Measurements from ENCODE around the gene GKN2. TPM values are rescaled to one million over a fixed set of nuclear protein-coding genes. Genes with fewer than 3 reads are reported as not detected.

Gene GKN2
- total RNA-seq, 1 experiment from 2014 or later = not detected

DNA sequence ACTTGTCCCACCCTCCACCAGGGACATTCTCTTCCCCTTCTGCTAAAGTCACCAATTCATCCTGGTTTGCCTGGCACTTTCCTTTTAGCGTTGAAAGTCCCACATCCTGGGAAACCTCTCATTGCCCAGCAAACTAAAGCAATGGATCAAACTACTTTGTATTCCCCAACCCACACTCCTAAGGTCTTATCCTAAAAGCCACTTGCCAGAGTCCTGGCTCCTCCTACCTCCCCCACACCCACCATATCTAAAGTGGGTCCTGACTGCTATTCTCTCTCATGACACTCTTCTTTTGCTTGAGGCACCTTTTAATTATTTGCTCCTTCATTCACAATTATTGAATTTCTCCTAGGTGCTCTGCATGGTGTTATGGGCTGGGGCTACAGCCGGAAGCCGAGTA, 40.6 kb downstream of the GKN2 start:
- TF ChIP-seq, protein P1, sequence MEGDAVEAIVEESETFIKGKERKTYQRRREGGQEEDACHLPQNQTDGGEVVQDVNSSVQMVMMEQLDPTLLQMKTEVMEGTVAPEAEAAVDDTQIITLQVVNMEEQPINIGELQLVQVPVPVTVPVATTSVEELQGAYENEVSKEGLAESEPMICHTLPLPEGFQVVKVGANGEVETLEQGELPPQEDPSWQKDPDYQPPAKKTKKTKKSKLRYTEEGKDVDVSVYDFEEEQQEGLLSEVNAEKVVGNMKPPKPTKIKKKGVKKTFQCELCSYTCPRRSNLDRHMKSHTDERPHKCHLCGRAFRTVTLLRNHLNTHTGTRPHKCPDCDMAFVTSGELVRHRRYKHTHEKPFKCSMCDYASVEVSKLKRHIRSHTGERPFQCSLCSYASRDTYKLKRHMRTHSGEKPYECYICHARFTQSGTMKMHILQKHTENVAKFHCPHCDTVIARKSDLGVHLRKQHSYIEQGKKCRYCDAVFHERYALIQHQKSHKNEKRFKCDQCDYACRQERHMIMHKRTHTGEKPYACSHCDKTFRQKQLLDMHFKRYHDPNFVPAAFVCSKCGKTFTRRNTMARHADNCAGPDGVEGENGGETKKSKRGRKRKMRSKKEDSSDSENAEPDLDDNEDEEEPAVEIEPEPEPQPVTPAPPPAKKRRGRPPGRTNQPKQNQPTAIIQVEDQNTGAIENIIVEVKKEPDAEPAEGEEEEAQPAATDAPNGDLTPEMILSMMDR (conservative IDR thresholded peaks at IDR 0.05) = no peak
- no peak for TF ChIP-seq EZH2 (IDR thresholded peaks at IDR 0.05; ENCODE audit: low read depth)
- Histone ChIP-seq H3K79me2 (ENCODE audit: low read depth) (no peaks in the 10 kb centered on the region), H3K36me3 (ENCODE audit: low read depth) (no peaks in the 10 kb centered on the region), H3K27me3 (ENCODE audit: insufficient read depth, low read depth) (no peaks in the 10 kb centered on the region), H4K20me1 (ENCODE audit: insufficient read depth) (no peaks in the 10 kb centered on the region), H3K4me2 (no peak overlapping the region), H3K4me1 (replicated peaks; ENCODE audit: insufficient read depth) (peaks cover 22% of the 10 kb centered on the region), H3K4me3 (no peak overlapping the region), H3F3A (ENCODE audit: insufficient read depth, low read depth) (peaks cover 8% of the 10 kb centered on the region; the same call in 1 of the 2 replicates), H3K9me2 (ENCODE audit: insufficient read depth) (no peaks in the 10 kb centered on the region), H3K9me3 (ENCODE audit: insufficient read depth, low read depth) (no peaks in the 10 kb centered on the region), H3K27ac (no peak overlapping the region), H2AFZ (no peak overlapping the region)
- BruUV-seq (replicated peaks) = no TSS peak
- intact Hi-C loops (cut with micrococcal nuclease; ENCODE audit: unreplicated experiment) = no loop called here
- DNase-seq = no peak
- ChIA-PET CTCF (no interaction called here), POLR2A (ENCODE audit: unreplicated experiment) (no interaction called here)

DNA sequence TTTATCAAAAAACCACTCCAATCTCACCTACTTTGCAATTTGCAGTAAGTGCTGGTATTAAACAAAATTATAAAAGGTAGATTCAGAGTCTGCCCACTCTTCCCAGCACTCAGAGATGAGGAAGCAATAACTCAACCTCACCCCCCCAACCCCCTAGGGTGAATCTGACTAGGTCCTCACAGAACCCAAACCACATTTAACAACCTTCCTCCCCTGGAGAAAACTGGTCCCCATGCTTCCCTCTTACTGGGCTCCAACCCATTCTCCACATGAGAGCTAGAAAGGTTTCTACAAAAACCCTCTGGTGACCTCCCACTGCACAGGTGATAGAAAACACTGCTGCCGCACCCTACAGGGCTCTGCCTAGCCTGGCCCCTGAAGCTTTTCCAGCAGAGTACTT, 41.0 kb downstream of the GKN2 start:
- H4K20me1 ChIP-seq (ENCODE audit: insufficient read depth) = no peaks in the 10 kb centered on the region
- DNase-seq = no peak
- H3K36me3 ChIP-seq (ENCODE audit: low read depth) = no peaks in the 10 kb centered on the region
- H3K9me3 ChIP-seq (ENCODE audit: insufficient read depth, low read depth) = no peaks in the 10 kb centered on the region
- H3F3A ChIP-seq (ENCODE audit: insufficient read depth, low read depth) = peaks cover 8% of the 10 kb centered on the region; the same call in 1 of the 2 replicates
- intact Hi-C loops (cut with micrococcal nuclease; ENCODE audit: unreplicated experiment) = no loop called here
- peaks cover 22% of the 10 kb centered on the region for H3K4me1 ChIP-seq (replicated peaks; ENCODE audit: insufficient read depth)
- no peaks in the 10 kb centered on the region for H3K9me2 ChIP-seq (ENCODE audit: insufficient read depth)
- ChIA-PET CTCF (no interaction called here), POLR2A (ENCODE audit: unreplicated experiment) (no interaction called here)
- no peak for TF ChIP-seq EZH2 (IDR thresholded peaks at IDR 0.05; ENCODE audit: low read depth)
- TF ChIP-seq, protein P1 (conservative IDR thresholded peaks at IDR 0.05) = no peak
- no peak overlapping the region for H2AFZ ChIP-seq
- H3K27ac ChIP-seq = no peak overlapping the region
- H3K79me2 ChIP-seq (ENCODE audit: low read depth) = no peaks in the 10 kb centered on the region
- no TSS peak for BruUV-seq (replicated peaks)
- H3K4me3 ChIP-seq = no peak overlapping the region
- no peaks in the 10 kb centered on the region for H3K27me3 ChIP-seq (ENCODE audit: insufficient read depth, low read depth)
- H3K4me2 ChIP-seq = no peak overlapping the region

DNA sequence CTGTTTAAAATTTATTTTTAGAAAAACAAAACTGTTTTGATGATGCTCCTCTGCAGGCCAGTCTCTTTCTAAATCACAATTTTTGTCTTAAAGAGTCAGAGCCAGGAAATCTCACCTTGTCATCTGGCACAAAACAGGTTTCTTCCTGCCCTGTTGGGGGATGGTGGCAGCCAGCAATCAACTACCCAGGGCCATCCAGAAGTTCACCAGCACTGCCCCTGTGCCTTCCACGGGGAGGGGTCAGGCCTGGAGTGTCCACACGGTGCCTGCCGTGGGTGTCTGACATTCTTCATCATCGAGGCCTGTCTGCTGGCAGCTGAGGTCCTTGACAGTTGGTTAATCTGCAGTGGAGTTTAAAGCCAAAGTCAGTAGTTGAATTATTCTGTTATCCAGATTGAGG, 41.4 kb downstream of the GKN2 start:
- Histone ChIP-seq H3K36me3 (ENCODE audit: low read depth) (no peaks in the 10 kb centered on the region), H3K4me2 (no peak overlapping the region), H3K27me3 (ENCODE audit: insufficient read depth, low read depth) (no peaks in the 10 kb centered on the region), H3F3A (ENCODE audit: insufficient read depth, low read depth) (peaks cover 8% of the 10 kb centered on the region; the same call in 1 of the 2 replicates), H3K79me2 (ENCODE audit: low read depth) (no peaks in the 10 kb centered on the region), H4K20me1 (ENCODE audit: insufficient read depth) (no peaks in the 10 kb centered on the region), H3K4me3 (no peak overlapping the region), H3K27ac (no peak overlapping the region), H2AFZ (no peak overlapping the region), H3K4me1 (replicated peaks; ENCODE audit: insufficient read depth) (peaks cover 22% of the 10 kb centered on the region), H3K9me2 (ENCODE audit: insufficient read depth) (no peaks in the 10 kb centered on the region), H3K9me3 (ENCODE audit: insufficient read depth, low read depth) (no peaks in the 10 kb centered on the region)
- ChIA-PET POLR2A (ENCODE audit: unreplicated experiment) (no interaction called here), CTCF (no interaction called here)
- intact Hi-C loops (cut with micrococcal nuclease; ENCODE audit: unreplicated experiment) = no loop called here
- no peak for DNase-seq
- TF ChIP-seq EZH2 (IDR thresholded peaks at IDR 0.05; ENCODE audit: low read depth) = no peak
- TF ChIP-seq, protein P1 (conservative IDR thresholded peaks at IDR 0.05) = no peak
- no TSS peak for BruUV-seq (replicated peaks)

Data from PC-9 (cell line).